PC-3 (cell line): ENCODE data around the gene LIM2. TPM values are rescaled to one million over a fixed set of nuclear protein-coding genes. Genes with fewer than 3 reads are reported as not detected.

Experiments used
- ATAC-seq: fragments of 200-7000 bp; cut with Tn5 transposase; 2 replicates; pipeline ENCODE4 v1.9.1; 2020; ENCODE audit warnings: mild to moderate bottlenecking, moderate library complexity
- BruUV-seq: library from RNA; stranded (reverse); fragments of 400-500 nt; replicated peaks from 2 replicates; lab custom pipeline; 2021; lab: Mats Ljungman, UMichigan
- CTCF ChIA-PET: fragments of 300-600 bp; sonication (Branson Sonifier 250); formaldehyde crosslinking; loops from one replicate; lab custom pipeline; 2022; ENCODE audit warnings: antibody characterized with exemption; lab: Charles Lee
- POLR2A ChIA-PET: fragments of 300-600 bp; sonication (Branson Sonifier 250); formaldehyde crosslinking; loops from one replicate; lab custom pipeline; 2022; ENCODE audit warnings: antibody characterized with exemption; ENCODE audit not compliant: unreplicated experiment; lab: Charles Lee
- DNase-seq: peaks from one replicate; pipeline ENCODE4 v3.0.0-alpha.2; 2015
- H2AFZ ChIP-seq: fragments of 300-600 bp; sonication (generic); 2 replicates; pipeline ENCODE4 v1.6.0; 2016; ENCODE audit warnings: antibody characterized with exemption, low read length
- H3F3A ChIP-seq: fragments of 300-600 bp; sonication (generic); one replicate; pipeline ENCODE4 v1.6.0; 2017; ENCODE audit warnings: antibody characterized with exemption, low read length, control low read depth, mild to moderate bottlenecking; ENCODE audit not compliant: unreplicated experiment
- H3K27ac ChIP-seq: fragments of 300-600 bp; sonication (generic); 2 replicates; pipeline ENCODE4 v1.5.1; 2016; ENCODE audit warnings: mild to moderate bottlenecking, low read length
- H3K27me3 ChIP-seq: fragments of 300-600 bp; sonication (generic); 2 replicates; pipeline ENCODE4 v1.6.1; 2016; ENCODE audit warnings: low read length, mixed read lengths
- H3K36me3 ChIP-seq: fragments of 300-600 bp; sonication (generic); 2 replicates; pipeline ENCODE4 v1.6.1; 2016; ENCODE audit warnings: low read depth, mixed run types, low read length, mixed read lengths
- H3K4me1 ChIP-seq: fragments of 300-600 bp; sonication (generic); 2 replicates; pipeline ENCODE4 v1.5.1; 2016; ENCODE audit warnings: low read length; ENCODE audit not compliant: insufficient read depth
- H3K4me2 ChIP-seq: fragments of 300-600 bp; sonication (generic); 2 replicates; pipeline ENCODE4 v1.6.0; 2016; ENCODE audit warnings: low read length
- H3K4me3 ChIP-seq: fragments of 300-600 bp; sonication (generic); 2 replicates; pipeline ENCODE4 v1.5.1; 2016; ENCODE audit warnings: mild to moderate bottlenecking, low read length, mixed read lengths
- H3K79me2 ChIP-seq: fragments of 300-600 bp; sonication (generic); 2 replicates; pipeline ENCODE4 v1.6.1; 2017; ENCODE audit warnings: low read length, mixed read lengths
- H3K9ac ChIP-seq: fragments of 300-600 bp; sonication (generic); 2 replicates; pipeline ENCODE4 v1.6.0; 2016; ENCODE audit warnings: mild to moderate bottlenecking, low read length
- H3K9me2 ChIP-seq: fragments of 300-600 bp; sonication (generic); replicated peaks from 2 replicates; pipeline ENCODE4 v1.6.1; 2016; ENCODE audit warnings: mixed run types, low read length, mixed read lengths
- H3K9me3 ChIP-seq: fragments of 300-600 bp; sonication (generic); 2 replicates; pipeline ENCODE4 v1.6.1; 2016; ENCODE audit warnings: low read length, mixed read lengths
- H4K20me1 ChIP-seq: fragments of 300-600 bp; sonication (generic); 2 replicates; pipeline ENCODE4 v1.6.1; 2016; ENCODE audit warnings: low read length, mixed read lengths
- CTCF ChIP-seq: fragments of 300-600 bp; sonication (generic); conservative IDR thresholded peaks from 2 replicates; pipeline ENCODE4 v1.5.1; 2017; ENCODE audit warnings: antibody characterized with exemption, low read depth, mild to moderate bottlenecking, low read length
- EZH2 ChIP-seq: fragments of 300-600 bp; sonication (generic); IDR thresholded peaks from one replicate; pipeline ENCODE4 v1.6.1; 2017; ENCODE audit warnings: antibody characterized with exemption, mild to moderate bottlenecking, low read length; ENCODE audit not compliant: unreplicated experiment
- EZH2phosphoT487 ChIP-seq: fragments of 300-600 bp; sonication (generic); IDR thresholded peaks from 2 replicates; pipeline ENCODE4 v1.6.1; 2018; ENCODE audit warnings: mild to moderate bottlenecking, antibody characterized with exemption, low read length, borderline replicate concordance
- intact Hi-C: fragments of 100-400 bp; cut with micrococcal nuclease; formaldehyde crosslinking; loops from 2 replicates; pipeline ENCODE4 v1.9.0; 2023
- total RNA-seq: library from RNA; depleted of rRNA; stranded (reverse); fragments of >200 nt; gene quantifications from 2 replicates; pipeline ENCODE4 v1.2.3, GENCODE V29; 2014

Gene LIM2
- total RNA-seq, 1 experiment from 2014 or later: not detected

- Histone ChIP-seq H3K36me3 (no peaks in the 10 kb centered on the region), H3K4me2 (no peak overlapping the region), H3K27me3 (no peaks in the 10 kb centered on the region), H4K20me1 (no peaks in the 10 kb centered on the region), H3K9me2 (no peaks in the 10 kb centered on the region), H2AFZ (peak overlapping the region; percentile 53; the same call in 1 of the 2 replicates), H3K4me1 (peaks cover 18% of the 10 kb centered on the region), H3F3A (no peaks in the 10 kb centered on the region), H3K9me3 (no peaks in the 10 kb centered on the region), H3K79me2 (no peaks in the 10 kb centered on the region), H3K9ac (no peak overlapping the region), H3K27ac (no peak overlapping the region), H3K4me3 (no peak overlapping the region)
- BruUV-seq: no TSS peak
- POLR2A ChIA-PET: no interaction called here
- DNase-seq: no peak
- ATAC-seq: no peak
- CTCF ChIA-PET: no interaction called here
- TF ChIP-seq EZH2phosphoT487 (no peak), EZH2 (no peak), CTCF (no peak)
- intact Hi-C loops: no loop called here
Observed at GRCh38 chr19:51391073-51391611, 3.4 kb upstream of the LIM2 start.

GRCh38 chr19:51389143-51389542, 1.4 kb upstream of the LIM2 start:
- POLR2A ChIA-PET: no interaction called here

More at GRCh38 chr19:51389143-51389542, 1.4 kb upstream of the LIM2 start:
- Histone ChIP-seq H3K4me3 (no peak overlapping the region), H4K20me1 (no peaks in the 10 kb centered on the region), H3K27ac (no peak overlapping the region), H3K4me1 (peaks cover 5% of the 10 kb centered on the region; the same call in 1 of the 2 replicates), H3K36me3 (no peaks in the 10 kb centered on the region), H3K9ac (no peak overlapping the region), H3K79me2 (no peaks in the 10 kb centered on the region), H2AFZ (no peak overlapping the region), H3F3A (no peaks in the 10 kb centered on the region), H3K27me3 (no peaks in the 10 kb centered on the region), H3K9me3 (no peaks in the 10 kb centered on the region), H3K9me2 (no peaks in the 10 kb centered on the region), H3K4me2 (no peak overlapping the region)
- TF ChIP-seq EZH2 (no peak), CTCF (no peak), EZH2phosphoT487 (no peak)
- CTCF ChIA-PET: no interaction called here
- BruUV-seq: no TSS peak
- ATAC-seq (no peak), DNase-seq (no peak)
- intact Hi-C loops: no loop called here
